GM18502 (cell line): ENCODE measurements around the gene AWAT1.
A peak's percentile ranks its signal among the peaks of the same experiment; 100 is the strongest.
"Not testable (repeated sequence)": the region's sequence is repeated elsewhere in the genome, so short reads cannot be mapped to it uniquely, and the experiment has no call there.

Source experiments
- ATAC-seq: cut with Tn5 transposase; IDR thresholded peaks from one replicate; pipeline ENCODE4 v1.9.1; 2021; ENCODE audit warnings: mild to moderate bottlenecking; ENCODE audit not compliant: unreplicated experiment, poor library complexity

Gene AWAT1

DNA sequence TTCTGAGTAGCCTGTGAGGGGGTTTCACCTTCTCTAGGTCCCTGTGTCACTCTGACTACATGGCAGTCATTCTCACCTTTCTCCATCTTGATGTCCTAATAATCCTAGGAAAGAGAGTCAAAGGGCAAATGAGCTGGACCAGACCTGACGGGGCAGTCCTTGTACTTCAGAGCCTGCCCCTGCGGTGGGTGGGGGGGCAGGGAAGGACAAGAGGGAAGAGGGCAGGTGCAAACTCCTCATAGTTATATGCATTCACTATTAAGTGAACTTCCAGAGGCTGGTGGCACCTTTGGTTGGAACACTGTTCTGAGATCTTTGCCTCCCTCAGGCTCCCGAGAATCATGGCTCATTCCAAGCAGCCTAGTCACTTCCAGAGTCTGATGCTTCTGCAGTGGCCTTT lies at the start of gene AWAT1:
AWAT1 (plus strand) TSS at position 301 of the 400 bp plus-strand sequence; CDS start at position 342, 41 bp downstream.
- ATAC-seq = no peak

DNA sequence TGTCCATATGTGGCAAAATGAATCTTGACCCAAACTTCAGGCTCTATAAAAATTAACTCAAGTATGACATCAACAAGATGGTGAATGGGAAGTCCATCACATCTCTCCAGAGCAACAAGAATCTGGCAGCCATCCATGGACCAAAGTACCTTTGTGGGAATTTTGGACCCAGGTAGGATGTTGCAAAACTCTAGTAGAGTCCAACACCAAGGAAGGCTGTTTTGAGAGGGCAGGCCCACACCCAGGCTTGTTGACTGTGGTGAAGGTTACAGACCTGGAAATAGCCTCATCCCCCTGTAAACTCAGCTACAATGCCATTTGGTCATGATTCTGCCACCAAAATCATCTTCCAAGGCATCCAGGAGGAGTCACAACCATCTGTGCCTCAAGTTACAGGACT lies 44.2 kb upstream of the AWAT1 start:
- ATAC-seq = no peak

DNA sequence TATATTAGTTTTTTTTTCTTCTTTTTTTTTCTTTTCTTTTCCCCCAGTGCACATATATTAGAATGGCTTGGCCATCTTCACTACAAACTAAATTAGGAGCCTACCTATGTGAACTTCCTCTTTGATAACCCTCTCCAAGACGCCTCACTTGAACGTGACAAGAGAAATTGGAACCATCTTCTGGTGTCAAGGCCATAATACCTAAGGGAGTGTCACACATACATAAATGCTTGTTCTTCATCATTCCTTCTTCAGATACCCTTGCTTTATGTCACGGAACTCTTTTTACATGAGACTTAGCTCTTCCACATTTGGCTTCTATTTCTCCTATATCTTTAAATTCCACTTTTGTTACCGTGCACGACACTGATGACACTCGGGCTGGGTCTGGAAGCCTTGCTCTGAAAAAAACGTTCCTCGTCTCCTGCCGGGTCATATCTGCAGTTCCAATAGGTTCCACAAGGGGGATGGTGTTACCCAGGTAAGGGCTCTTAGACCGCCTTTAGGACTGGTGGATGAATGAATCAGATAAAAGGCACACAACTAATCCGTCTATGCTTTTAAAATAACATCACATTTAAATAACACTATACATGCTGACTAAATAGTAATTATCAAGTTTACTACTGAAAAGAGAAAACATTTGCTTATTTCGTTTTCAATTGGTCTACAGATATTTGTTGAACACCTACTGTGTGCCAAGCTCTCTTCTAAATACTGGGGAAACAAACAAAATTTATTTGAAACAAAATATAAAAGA lies 37.3 kb upstream of the AWAT1 start:
- ATAC-seq = peak; percentile 86

DNA sequence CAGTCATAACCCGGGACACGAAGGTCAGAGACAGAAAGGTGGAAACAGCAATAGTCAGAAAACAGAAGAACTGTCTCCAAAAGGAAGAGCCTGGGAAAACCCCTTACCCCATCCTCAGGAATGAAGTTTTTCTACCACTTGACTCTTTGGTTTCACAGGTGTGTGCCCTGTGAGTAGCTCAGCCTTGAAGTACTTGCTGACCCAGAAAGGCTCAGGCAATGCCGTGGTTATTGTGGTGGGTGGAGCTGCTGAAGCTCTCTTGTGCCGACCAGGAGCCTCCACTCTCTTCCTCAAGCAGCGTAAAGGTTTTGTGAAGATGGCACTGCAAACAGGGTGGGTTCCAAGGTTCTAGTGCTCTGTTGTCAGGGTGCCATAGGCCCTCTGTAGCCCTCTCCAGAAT lies 32.7 kb upstream of the AWAT1 start:
- ATAC-seq = no peak

DNA sequence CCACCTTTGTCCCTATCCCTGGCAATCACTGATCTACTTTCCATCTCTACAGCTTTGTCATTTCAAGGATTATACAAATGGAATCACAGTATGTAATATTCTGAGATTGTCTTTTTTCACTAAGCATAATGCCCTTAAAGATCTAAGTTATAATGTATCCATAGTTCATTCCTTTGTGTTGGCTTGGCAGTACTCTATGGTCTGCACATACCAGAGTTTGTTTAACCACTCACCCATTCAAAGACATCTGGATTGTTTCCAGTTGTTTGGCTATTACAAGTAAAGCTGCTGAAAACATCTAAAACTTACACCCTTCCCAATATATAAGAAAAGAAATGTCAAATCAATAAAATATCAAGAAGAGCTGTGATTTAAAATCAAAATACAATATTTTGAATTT lies 26.0 kb upstream of the AWAT1 start:
- ATAC-seq = no peak

DNA sequence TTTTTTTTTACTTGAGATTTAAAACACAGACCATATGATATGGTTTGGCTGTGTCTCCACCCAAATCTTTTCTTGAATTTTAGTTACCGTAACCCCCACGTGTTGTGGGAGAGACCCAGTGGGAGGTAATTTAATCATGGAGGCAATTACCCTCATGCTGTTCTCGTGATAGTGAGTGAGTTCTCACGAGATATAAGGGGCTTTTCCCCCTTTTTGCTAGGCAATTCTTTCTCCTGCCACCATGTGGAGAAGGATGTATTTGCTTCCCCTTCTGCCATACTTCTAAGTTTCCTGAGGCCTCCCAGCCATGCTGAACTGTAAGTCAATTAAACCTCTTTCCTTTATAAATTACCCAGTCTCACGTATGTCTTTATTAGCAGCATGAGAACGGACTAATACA lies 24.9 kb upstream of the AWAT1 start:
- ATAC-seq = not testable (repeated sequence)

DNA sequence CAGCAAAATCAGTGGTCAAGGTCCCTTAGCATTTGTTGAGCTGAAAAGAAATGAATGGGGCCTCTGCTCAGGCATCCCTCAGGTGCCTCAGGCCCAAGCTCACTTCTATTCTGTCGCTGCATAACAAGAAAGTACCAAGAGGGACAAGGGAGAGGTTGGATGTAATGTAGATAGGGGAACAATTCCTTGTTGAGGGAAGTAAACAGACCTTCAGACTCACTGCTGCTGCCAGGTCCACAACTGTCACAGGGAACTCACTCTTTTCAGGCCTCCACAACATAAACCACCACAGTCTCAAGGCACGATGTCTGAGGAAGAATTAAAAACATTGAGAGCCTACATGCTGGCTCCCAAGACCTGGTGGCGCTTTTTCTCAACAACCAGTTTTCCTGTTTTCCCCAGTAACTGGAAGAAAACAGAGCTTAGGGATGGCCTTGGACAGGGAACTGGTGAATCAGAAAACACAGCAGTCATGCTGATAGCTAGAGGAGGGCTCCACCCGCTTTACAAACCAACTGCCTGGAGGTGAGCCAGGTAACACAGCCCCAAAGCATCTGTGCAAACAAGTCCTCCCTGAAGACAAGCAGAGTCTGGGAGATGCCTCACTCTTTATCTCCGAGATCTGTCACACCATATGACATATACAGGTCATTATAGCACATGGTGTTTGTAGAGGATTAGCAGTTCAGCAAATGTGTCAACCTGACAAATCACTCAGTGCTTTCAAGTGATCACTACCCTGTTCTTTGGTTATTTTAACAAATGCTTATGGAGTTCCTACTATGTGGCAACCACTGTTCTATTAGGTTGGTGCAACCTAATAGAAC lies 14.3 kb upstream of the AWAT1 start:
- no peak for ATAC-seq

DNA sequence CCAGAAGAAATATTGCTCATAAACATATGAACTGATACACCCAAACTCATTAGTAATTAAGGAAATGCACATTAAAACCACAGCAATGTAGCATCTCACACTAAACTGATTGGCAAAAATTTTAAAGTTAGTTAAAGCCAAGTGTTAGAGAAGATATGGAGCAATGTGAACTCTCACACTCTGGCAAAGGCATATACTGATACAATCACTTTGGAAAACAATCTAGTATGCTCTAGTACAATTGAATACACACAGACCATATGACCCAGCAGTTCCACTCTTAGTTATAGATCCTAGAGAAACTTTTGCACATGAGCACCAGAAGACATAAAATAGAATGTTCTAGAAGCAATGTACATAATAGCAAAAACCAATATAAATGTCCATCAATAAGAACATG lies 8.4 kb upstream of the AWAT1 start:
- ATAC-seq = no peak

DNA sequence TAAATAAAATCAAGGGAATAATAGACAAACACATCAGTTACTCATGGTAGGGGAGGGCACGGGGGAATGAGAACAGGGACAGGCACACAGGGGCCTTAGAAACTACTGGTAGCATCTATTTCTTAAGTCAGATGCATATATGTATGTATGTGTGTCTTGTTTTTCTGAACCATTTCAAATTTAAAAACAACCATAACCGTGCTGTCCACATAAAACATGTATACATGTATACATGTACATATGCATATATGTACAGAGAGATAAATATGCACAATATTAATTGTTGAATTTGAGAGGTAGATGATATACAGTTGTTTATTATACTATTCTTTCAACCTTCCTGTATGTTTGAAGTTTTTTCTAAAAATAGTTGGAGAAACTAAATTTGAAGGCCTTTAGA lies 7.8 kb upstream of the AWAT1 start:
- ATAC-seq = no peak

DNA sequence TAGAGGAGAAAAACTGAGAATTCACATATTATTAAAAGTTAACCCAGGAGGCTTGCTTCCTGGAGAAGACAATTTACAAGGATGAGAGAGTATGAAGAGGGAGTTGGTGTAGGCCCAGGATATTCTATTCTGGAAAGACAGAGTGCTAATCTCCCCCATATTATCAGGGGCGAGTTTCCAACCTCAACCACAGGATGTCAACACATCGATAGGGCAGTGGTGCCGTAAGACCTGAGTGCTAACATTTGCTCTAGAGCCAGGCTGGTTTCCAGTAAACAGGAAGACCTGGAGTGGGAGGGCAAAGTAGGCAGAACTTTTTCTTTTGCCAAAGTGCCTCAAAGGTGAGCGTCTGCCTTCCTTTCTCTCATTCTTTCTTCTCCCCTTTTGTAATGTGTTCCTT lies 2.8 kb upstream of the AWAT1 start:
- no peak for ATAC-seq

DNA sequence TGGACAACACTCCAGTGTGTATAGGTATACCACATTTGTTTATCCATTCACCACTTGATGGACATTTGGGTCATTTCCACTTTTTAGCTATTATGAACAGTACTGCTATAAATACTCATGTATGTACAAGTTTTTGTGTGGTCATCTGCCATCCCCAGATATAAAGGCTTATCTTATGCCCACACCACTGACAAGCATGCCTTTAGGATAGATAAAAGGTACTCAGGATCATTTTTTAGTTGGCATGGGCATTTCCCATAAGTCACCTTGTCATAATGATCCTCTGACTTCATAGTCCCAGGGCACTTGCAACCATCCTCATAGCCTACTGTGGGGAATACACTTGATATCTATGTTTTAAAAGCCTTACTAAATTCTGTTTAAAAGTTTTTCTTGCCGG lies 6.3 kb downstream of the AWAT1 start:
- no peak for ATAC-seq

DNA sequence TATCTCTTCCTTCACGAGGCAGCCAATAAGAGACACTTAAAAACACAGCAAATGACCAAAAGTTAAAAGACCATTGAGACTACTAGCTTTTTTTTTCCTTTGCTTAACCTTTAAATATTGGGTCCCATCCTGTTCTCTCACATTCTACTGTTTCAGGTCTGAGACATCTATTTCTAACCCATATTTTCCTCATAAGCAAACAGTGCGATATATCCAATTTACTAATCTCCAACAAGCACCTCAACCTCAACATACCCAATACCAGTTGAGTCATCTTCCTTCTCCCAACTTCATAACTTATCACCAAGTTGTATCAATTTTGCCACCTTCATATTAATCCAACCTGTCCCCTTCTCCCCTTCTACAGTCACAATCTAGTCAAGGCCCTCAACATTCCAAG lies 7.0 kb downstream of the AWAT1 start:
- ATAC-seq = no peak

DNA sequence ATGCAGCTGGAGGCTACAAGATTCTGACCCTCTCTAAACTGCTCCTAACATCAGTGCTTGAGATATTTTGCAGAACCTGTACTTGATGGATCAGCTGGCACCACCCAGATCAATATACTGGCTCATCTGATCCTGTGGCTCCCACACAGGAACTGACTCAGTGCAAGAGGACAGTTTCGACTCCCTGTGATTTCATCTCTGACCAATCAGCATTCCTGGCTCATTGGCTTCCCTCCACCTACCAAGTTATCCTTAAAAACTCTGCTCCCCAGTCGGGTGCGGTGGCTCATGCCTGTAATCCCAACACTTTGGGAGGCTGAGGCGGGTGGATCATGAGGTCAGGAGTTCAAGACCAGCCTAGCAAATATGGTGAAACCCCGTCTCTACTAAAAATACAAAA lies 9.1 kb downstream of the AWAT1 start:
- not testable (repeated sequence) for ATAC-seq

DNA sequence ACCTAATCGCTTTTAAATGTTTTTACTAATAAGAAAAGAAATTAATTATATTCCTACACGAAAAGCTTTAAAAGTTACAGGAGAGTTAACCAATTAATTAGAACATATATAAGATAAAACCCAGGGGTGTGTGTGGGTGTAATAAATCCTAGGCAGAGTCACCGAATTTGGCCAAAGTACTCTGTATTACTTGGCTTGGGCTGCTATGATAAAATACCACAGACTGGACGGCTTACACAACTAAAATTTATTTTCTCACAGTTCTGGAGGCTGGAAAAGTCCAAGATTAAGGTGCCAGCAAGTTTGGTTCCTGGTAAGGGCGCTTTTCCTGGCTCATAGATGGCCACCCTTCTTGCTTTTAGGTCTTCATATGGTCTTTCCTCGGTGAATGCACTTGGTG lies 10.4 kb downstream of the AWAT1 start:
- no peak for ATAC-seq

DNA sequence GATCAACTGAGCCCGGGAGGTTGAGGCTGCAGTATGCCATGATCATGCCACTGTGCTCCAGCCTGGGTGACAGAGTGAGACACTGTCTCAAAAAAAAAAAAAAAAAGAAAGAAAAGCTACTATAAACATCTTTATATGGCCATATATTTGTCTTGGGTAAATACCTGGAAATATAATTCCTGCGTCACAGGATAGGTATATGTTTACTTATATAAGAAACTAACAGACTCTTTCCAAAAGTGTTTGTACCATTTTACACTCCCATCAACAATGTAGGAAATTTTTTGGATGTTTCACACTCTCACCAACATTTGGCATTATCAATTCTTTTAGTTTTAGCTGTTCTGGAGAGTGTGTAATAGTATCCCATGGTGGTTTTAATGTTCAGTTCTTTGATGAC lies 12.8 kb downstream of the AWAT1 start:
- no peak for ATAC-seq

DNA sequence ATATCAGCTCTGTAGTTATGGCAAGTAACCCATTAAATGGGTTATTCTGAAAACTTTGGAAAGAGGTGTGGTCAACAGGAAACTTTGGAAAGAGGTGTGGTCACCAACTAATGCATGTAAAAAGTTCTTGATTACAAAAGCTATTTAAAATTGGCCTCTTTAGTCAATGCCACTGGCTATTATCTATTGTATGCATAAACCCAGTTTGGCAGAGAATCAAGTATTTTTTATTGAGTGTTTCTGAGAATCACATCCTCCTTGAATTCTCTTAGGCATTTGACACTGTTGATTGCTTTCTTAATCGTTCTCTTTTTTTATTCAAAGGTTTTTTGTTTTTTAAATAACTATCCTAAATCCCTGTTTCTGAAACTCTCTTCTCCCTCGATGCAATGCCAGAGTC lies 18.0 kb downstream of the AWAT1 start:
- ATAC-seq = no peak

DNA sequence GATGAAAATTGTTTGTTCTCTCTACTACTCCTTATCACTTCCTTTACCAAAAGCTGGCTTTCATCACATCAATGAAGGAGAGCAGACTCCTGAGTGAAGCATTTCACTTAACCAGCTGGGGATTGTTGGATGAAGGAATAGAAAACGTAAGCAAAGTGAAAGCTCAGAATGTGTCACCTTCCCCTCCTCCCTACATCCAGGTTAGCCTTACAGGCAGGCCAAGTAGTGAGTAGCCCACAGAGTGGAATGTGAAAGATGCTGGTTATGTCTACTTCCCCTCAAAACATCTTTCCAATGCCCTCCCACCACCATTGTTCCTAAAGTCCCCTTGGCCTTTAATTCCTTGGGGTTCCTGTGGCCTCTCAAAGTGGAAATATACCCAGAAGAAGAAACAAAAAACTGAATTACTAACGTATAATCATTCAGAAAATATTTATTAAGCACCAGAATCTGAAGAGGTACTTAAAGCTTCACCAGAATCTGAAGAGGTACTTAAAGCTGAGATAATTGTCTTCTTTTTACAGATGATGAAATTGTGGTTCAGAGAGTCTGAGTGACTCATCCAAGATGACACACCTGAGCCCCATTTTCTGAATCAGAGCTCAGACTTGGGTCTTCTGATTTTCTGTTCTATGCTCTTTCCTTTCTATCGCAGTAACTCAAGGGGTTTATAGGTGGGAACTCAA lies 19.1 kb downstream of the AWAT1 start:
- ATAC-seq = no peak

DNA sequence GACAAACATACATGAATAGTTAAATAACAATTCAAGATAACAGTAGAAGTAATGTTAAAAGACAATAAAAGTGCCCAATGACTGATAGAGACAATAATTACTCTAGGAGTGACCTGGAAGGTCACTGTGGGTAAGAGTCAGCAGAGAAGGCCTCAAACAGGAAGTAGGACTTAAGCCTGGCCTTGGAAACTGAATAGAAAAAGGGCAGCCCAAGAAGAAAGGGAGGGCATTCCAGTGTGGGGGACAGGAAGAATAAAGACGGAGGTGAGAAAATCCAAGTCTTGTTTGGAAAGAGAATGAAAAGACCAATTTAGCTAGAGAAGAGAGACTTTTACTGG lies 19.6 kb downstream of the AWAT1 start:
- ATAC-seq = no peak

DNA sequence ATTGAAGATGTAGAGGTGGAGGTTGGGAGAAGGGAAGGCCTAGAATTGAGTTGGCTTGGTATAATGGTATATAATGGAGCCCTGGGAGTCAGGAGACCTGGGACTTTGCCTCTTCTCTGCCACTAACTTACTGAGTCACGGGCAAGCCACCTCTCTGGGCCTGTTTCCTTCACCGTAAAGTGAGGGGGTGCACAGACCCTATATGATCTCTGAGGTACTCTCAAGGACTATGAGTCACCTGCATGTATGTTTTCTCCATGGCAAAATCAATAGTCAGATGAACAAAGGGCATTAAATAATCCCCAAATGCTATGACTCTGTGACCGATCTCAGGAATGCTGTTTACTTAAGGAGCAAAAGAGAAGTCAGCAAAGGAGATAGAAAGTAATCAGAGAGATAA lies 20.5 kb downstream of the AWAT1 start:
- no peak for ATAC-seq

DNA sequence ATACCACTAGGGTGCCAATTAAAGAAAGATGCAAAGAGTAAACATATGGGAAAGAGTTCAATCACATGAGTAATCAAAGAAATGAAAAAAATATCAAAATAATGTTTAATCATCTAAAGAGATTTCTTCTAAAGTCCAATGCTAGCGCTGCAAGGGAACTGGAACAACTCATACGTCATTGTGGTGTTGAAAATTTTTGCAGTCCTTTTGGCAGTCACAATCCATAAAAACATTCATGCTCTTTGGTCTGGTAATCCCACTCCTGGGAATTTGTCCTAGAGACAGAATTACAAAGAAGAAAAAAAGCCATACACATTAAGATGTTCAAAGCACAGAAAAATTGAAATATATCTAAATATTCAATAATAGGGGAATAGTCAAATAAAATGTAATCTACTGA lies 21.0 kb downstream of the AWAT1 start:
- no peak for ATAC-seq
